HEK293 (cell line): Measurements from ENCODE around the gene PANX2.

Source experiments
- KLF10 ChIP-seq: fragments of 450-650 bp; IDR thresholded peaks from 2 replicates; pipeline ENCODE4 v1.5.1; 2018; ENCODE audit warnings: missing biosample characterization, mild to moderate bottlenecking, missing genetic modification characterization
- MYNN ChIP-seq: fragments of 450-650 bp; formaldehyde crosslinking; IDR thresholded peaks from 2 replicates; pipeline ENCODE4 v1.5.1; 2016; ENCODE audit warnings: missing biosample characterization, missing genetic modification characterization, borderline replicate concordance
- ZNF292 ChIP-seq: fragments of 450-650 bp; formaldehyde crosslinking; IDR thresholded peaks from 2 replicates; pipeline ENCODE4 v1.5.1; 2016; ENCODE audit warnings: low read depth, missing biosample characterization, missing genetic modification characterization, borderline replicate concordance
- ZNF324 ChIP-seq: fragments of 450-650 bp; formaldehyde crosslinking; IDR thresholded peaks from 2 replicates; pipeline ENCODE4 v1.5.1; 2016; ENCODE audit warnings: missing biosample characterization, missing genetic modification characterization
- ZNF670 ChIP-seq: fragments of 450-650 bp; formaldehyde crosslinking; IDR thresholded peaks from 2 replicates; pipeline ENCODE4 v1.5.1; 2016; ENCODE audit warnings: missing biosample characterization, missing genetic modification characterization, low read depth
- ZNF776 ChIP-seq: fragments of 450-650 bp; formaldehyde crosslinking; IDR thresholded peaks from 2 replicates; pipeline ENCODE4 v1.5.0; 2017; ENCODE audit warnings: missing biosample characterization, missing genetic modification characterization, borderline replicate concordance
- TF ChIP-seq, protein P1 (sequence below): fragments of 450-650 bp; formaldehyde crosslinking; IDR thresholded peaks from 2 replicates; pipeline ENCODE4 v1.5.1; 2016; ENCODE audit warnings: missing biosample characterization, missing genetic modification characterization
- TF ChIP-seq, protein P2 (sequence below): fragments of 450-650 bp; formaldehyde crosslinking; IDR thresholded peaks from 2 replicates; pipeline ENCODE4 v1.5.1; 2016; ENCODE audit warnings: missing biosample characterization, missing genetic modification characterization
- TF ChIP-seq, protein P3 (sequence below): fragments of 450-650 bp; formaldehyde crosslinking; IDR thresholded peaks from 2 replicates; pipeline ENCODE4 v1.5.1; 2016; ENCODE audit warnings: missing biosample characterization, missing genetic modification characterization
- TF ChIP-seq, protein P4 (sequence below): fragments of 450-650 bp; formaldehyde crosslinking; IDR thresholded peaks from 2 replicates; pipeline ENCODE4 v1.5.1; 2016; ENCODE audit warnings: missing biosample characterization, missing genetic modification characterization

GRCh38 chr22:50167689-50168489 is 2.6 kb upstream of the PANX2 start:
- TF ChIP-seq, protein P1, sequence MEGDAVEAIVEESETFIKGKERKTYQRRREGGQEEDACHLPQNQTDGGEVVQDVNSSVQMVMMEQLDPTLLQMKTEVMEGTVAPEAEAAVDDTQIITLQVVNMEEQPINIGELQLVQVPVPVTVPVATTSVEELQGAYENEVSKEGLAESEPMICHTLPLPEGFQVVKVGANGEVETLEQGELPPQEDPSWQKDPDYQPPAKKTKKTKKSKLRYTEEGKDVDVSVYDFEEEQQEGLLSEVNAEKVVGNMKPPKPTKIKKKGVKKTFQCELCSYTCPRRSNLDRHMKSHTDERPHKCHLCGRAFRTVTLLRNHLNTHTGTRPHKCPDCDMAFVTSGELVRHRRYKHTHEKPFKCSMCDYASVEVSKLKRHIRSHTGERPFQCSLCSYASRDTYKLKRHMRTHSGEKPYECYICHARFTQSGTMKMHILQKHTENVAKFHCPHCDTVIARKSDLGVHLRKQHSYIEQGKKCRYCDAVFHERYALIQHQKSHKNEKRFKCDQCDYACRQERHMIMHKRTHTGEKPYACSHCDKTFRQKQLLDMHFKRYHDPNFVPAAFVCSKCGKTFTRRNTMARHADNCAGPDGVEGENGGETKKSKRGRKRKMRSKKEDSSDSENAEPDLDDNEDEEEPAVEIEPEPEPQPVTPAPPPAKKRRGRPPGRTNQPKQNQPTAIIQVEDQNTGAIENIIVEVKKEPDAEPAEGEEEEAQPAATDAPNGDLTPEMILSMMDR = no peak
- TF ChIP-seq ZNF292 (tag by site-specific recombination) (no peak), ZNF324 (tag by site-specific recombination) (no peak), KLF10 (no peak), ZNF670 (tag by site-specific recombination) (no peak), MYNN (tag by site-specific recombination) (no peak), ZNF776 (no peak)
- TF ChIP-seq, protein P2, sequence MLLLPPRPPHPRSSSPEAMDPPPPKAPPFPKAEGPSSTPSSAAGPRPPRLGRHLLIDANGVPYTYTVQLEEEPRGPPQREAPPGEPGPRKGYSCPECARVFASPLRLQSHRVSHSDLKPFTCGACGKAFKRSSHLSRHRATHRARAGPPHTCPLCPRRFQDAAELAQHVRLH (tag by site-specific recombination) = no peak
- TF ChIP-seq, protein P3, sequence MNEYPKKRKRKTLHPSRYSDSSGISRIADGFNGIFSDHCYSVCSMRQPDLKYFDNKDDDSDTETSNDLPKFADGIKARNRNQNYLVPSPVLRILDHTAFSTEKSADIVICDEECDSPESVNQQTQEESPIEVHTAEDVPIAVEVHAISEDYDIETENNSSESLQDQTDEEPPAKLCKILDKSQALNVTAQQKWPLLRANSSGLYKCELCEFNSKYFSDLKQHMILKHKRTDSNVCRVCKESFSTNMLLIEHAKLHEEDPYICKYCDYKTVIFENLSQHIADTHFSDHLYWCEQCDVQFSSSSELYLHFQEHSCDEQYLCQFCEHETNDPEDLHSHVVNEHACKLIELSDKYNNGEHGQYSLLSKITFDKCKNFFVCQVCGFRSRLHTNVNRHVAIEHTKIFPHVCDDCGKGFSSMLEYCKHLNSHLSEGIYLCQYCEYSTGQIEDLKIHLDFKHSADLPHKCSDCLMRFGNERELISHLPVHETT (tag by site-specific recombination) = no peak
- TF ChIP-seq, protein P4, sequence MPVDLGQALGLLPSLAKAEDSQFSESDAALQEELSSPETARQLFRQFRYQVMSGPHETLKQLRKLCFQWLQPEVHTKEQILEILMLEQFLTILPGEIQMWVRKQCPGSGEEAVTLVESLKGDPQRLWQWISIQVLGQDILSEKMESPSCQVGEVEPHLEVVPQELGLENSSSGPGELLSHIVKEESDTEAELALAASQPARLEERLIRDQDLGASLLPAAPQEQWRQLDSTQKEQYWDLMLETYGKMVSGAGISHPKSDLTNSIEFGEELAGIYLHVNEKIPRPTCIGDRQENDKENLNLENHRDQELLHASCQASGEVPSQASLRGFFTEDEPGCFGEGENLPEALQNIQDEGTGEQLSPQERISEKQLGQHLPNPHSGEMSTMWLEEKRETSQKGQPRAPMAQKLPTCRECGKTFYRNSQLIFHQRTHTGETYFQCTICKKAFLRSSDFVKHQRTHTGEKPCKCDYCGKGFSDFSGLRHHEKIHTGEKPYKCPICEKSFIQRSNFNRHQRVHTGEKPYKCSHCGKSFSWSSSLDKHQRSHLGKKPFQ (tag by site-specific recombination) = no peak
